ENCODE data around the gene HPGD.

The HPGD gene

GRCh38 chr4:174522183-174523024 lies at the start of gene HPGD:
Gene HPGD (minus strand): TSS chr4:174522488. CDS start chr4:174522451, 37 bp downstream.
- peak; percentile 88 for DNase-seq

- DNase-seq = no peak
Measured at GRCh38 chr4:174564529-174564928, 42.2 kb upstream of the HPGD start.

GRCh38 chr4:174563399-174563798 lies 41.1 kb upstream of the HPGD start:
- DNase-seq = no peak

GRCh38 chr4:174561560-174561959 lies 39.3 kb upstream of the HPGD start:
- no peak for DNase-seq

GRCh38 chr4:174559894-174560293 lies 37.6 kb upstream of the HPGD start:
- DNase-seq = peak; percentile 79

- DNase-seq = no peak
Measured at GRCh38 chr4:174555789-174556630, 33.7 kb upstream of the HPGD start.

GRCh38 chr4:174554231-174554728 lies 32.0 kb upstream of the HPGD start:
- DNase-seq = no peak

GRCh38 chr4:174553828-174554227 lies 31.5 kb upstream of the HPGD start:
- DNase-seq = no peak

GRCh38 chr4:174553031-174553430 lies 30.7 kb upstream of the HPGD start:
- DNase-seq = no peak

GRCh38 chr4:174550541-174550940 lies 28.3 kb upstream of the HPGD start:
- DNase-seq = no peak

- DNase-seq = no peak
Measured at GRCh38 chr4:174549721-174550120, 27.4 kb upstream of the HPGD start.

- DNase-seq = no peak
Measured at GRCh38 chr4:174545268-174545667, 23.0 kb upstream of the HPGD start.

GRCh38 chr4:174544496-174544895 lies 22.2 kb upstream of the HPGD start:
- no peak for DNase-seq

- DNase-seq = no peak
Measured at GRCh38 chr4:174540175-174540574, 17.9 kb upstream of the HPGD start.

- no peak for DNase-seq
Measured at GRCh38 chr4:174539571-174539970, 17.3 kb upstream of the HPGD start.

GRCh38 chr4:174538876-174539250 lies 16.6 kb upstream of the HPGD start:
- DNase-seq = no peak

GRCh38 chr4:174538123-174538875 lies 16.0 kb upstream of the HPGD start:
- DNase-seq = no peak

GRCh38 chr4:174537634-174538033 lies 15.3 kb upstream of the HPGD start:
- no peak for DNase-seq

GRCh38 chr4:174534461-174534860 lies 12.2 kb upstream of the HPGD start:
- no peak for DNase-seq

GRCh38 chr4:174532445-174532844 lies 10.2 kb upstream of the HPGD start:
- DNase-seq = no peak

GRCh38 chr4:174531486-174531885 lies 9.2 kb upstream of the HPGD start:
- no peak for DNase-seq

- no peak for DNase-seq
Measured at GRCh38 chr4:174528226-174528625, 5.9 kb upstream of the HPGD start.

- no peak for DNase-seq
Measured at GRCh38 chr4:174526731-174527130, 4.4 kb upstream of the HPGD start.
